Esophagus squamous epithelium (tissue), 5 donors: ENCODE measurements around the gene GTPBP1. TPM values are rescaled to one million over a fixed set of nuclear protein-coding genes. Genes with fewer than 3 reads are reported as not detected.

ENCODE experiments used
- DNase-seq: peaks from one replicate; lab custom pipeline; 2025; lab: John Stamatoyannopoulos, UW
- H3K27ac ChIP-seq, 4 donors: fragments of 200-600 bp; sonication (generic); one replicate each; pipeline ENCODE4 v1.5.1; 2016 to 2019; ENCODE audit warnings: mild to moderate bottlenecking in 1 of 4
- H3K27me3 ChIP-seq, 4 donors: fragments of 200-600 bp; sonication (generic); 1 replicate in 3 of 4; 2 replicates in 1 of 4; pipeline versions ENCODE4 v1.5.1 to v1.6.0; 2017 to 2021; ENCODE audit warnings: antibody characterized with exemption in 1 of 4
- H3K36me3 ChIP-seq, 3 donors: fragments of 200-600 bp; sonication (generic); one replicate each; pipeline ENCODE4 v1.5.1; 2016 to 2019
- H3K4me1 ChIP-seq, 3 donors: fragments of 200-600 bp; sonication (generic); one replicate each; pipeline ENCODE4 v1.5.1; 2017 to 2019
- H3K4me3 ChIP-seq, 4 donors: fragments of 200-600 bp; sonication (generic); 1 replicate in 3 of 4; 2 replicates in 1 of 4; pipeline ENCODE4 v1.5.1; 2016 to 2019; ENCODE audit warnings: mild to moderate bottlenecking in 2 of 4, moderate library complexity in 1 of 4
- H3K9me3 ChIP-seq, 3 donors: fragments of 200-600 bp; sonication (generic); one replicate each; pipeline ENCODE4 v1.5.1; 2016 to 2019
- POLR2A ChIP-seq, 4 donors: fragments of 450-650 bp; IDR thresholded peaks; one replicate each; pipeline ENCODE4 v1.6.1; 2017; ENCODE audit warnings: antibody characterized with exemption in 4 of 4, mild to moderate bottlenecking in 4 of 4, moderate library complexity in 3 of 4
- WGBS, 2 donors: methylation state at CpG; one replicate each; pipeline ENCODE4 v1.1.5; 2018; 5-methylcytosine and 5-hydroxymethylcytosine counted together
- intact Hi-C: fragments of 100-400 bp; cut with DNase I; formaldehyde crosslinking; loops from one replicate; pipeline ENCODE4 v1.15.0; 2022
- total RNA-seq, 4 donors: library from RNA; depleted of rRNA; stranded (reverse); fragments of >200 nt; gene quantifications; one replicate each; pipeline ENCODE4 v1.1.0, GENCODE V29; 2016
- TF ChIP-seq, protein P1 (sequence below), 6 experiments: fragments of 450-650 bp in 4 of 6; fragments of 200-600 bp in 2 of 6; sonication (generic) in 2 of 6; IDR thresholded peaks; one replicate each; pipeline ENCODE4 v1.5.1; 2016 to 2019; ENCODE audit warnings: antibody characterized with exemption in 6 of 6, mild to moderate bottlenecking in 4 of 6, moderate library complexity in 4 of 6
- donor health status: DM: yes; HTN: yes; CAD: no.

The GTPBP1 gene
- total RNA-seq, 4 donors from 2014 or later, result 15.3 to 37.4 (median 32.0) TPM

DNA sequence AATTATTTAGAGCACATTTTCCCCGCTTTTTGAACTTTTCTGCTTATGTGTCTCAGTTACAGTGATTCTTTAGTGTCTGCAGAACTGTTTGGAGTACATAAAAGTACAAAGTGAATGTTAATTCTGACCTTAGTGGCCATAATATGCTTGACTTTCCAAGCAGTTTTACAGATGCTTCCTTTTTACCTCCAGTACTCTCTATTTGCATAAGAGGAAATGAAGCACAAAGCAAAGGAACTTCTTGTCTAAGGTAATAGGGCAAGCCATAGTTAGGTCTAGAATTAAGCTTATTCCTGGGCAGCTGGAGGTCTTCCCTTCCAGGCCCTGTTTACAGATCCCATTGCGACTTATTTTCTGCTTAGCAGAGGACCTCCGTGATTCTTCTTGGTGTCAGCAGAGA is 3.6 kb downstream of the GTPBP1 start:
- no peak for DNase-seq
- H3K9me3 ChIP-seq, result no peaks in the 10 kb centered on the region
- H3K4me1 ChIP-seq, result peaks cover 8 to 75% (median 25%) of the 10 kb centered on the region in 3 donors
- intact Hi-C loops, result loop anchor here (5.0 kb wide), 1 partner anchor 38 kb away; no protein-coding TSS in a partner anchor
- no peak overlapping the region for H3K27ac ChIP-seq
- peaks cover 0 to 36% (median 0%) of the 10 kb centered on the region in 3 donors for H3K36me3 ChIP-seq
- H3K4me3 ChIP-seq, result no peak overlapping the region
- 64 to 80% methylated on average over 3 of the region's 3 CpGs for WGBS, 2 donors
- no peaks in the 10 kb centered on the region for H3K27me3 ChIP-seq
- TF ChIP-seq, protein P1, sequence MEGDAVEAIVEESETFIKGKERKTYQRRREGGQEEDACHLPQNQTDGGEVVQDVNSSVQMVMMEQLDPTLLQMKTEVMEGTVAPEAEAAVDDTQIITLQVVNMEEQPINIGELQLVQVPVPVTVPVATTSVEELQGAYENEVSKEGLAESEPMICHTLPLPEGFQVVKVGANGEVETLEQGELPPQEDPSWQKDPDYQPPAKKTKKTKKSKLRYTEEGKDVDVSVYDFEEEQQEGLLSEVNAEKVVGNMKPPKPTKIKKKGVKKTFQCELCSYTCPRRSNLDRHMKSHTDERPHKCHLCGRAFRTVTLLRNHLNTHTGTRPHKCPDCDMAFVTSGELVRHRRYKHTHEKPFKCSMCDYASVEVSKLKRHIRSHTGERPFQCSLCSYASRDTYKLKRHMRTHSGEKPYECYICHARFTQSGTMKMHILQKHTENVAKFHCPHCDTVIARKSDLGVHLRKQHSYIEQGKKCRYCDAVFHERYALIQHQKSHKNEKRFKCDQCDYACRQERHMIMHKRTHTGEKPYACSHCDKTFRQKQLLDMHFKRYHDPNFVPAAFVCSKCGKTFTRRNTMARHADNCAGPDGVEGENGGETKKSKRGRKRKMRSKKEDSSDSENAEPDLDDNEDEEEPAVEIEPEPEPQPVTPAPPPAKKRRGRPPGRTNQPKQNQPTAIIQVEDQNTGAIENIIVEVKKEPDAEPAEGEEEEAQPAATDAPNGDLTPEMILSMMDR (IDR thresholded peaks at IDR 0.05), result no peak
- no peak for TF ChIP-seq POLR2A (IDR thresholded peaks at IDR 0.05)

DNA sequence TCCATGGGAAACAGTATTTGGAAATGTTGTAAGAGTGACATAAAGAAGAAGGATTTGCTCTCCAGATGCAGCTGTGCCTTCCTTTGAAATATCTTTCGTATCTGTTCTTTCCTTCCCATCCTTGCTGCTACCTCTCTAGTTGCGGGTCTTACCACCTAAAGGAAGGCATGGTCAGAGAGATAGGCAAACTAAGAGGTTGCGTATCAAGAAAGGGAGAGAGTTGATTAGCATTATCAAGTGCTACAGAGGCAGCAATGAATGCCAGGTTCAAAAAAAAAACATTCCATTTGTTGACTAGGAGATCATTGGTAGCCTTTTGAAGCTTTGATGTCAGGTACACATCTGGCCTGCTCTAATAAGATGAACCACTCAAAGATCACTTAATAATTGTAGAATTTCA is 4.6 kb downstream of the GTPBP1 start:
- no peak for TF ChIP-seq POLR2A (IDR thresholded peaks at IDR 0.05)
- TF ChIP-seq, protein P1 (IDR thresholded peaks at IDR 0.05), result no peak
- no peak overlapping the region for H3K27ac ChIP-seq
- DNase-seq, result no peak
- intact Hi-C loops, result no loop called here
- peaks cover 0 to 76% (median 21%) of the 10 kb centered on the region in 3 donors for H3K4me1 ChIP-seq
- no peaks in the 10 kb centered on the region for H3K27me3 ChIP-seq
- no peak overlapping the region for H3K4me3 ChIP-seq
- peaks cover 0 to 39% (median 0%) of the 10 kb centered on the region in 3 donors for H3K36me3 ChIP-seq
- no peaks in the 10 kb centered on the region for H3K9me3 ChIP-seq
- 93 to 97% methylated on average over 2 to 3 of the region's 3 CpGs for WGBS, 2 donors

DNA sequence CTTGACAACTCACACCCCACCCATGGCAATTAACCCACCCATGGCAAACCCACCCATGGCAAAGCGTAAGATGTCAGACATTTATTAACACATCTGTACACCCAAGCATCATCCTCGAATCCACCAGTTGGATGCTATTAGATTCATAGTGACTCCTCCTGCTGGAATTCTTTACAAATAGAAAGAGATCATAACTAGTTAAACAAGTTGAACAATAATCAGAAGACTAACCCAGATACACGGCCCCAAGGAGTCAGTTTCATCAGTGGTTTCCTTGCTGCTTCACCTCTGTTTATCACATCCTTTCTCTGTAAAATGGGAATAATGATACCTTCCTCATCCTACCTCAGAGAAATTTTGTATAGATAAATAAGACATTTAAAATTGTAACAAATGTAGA is 5.1 kb downstream of the GTPBP1 start:
- H3K9me3 ChIP-seq, result no peaks in the 10 kb centered on the region
- peak overlapping the region in 2 of 4 donors; percentile 27 to 41 for H3K27ac ChIP-seq
- 49 to 61% methylated on average over 3 of the region's 3 CpGs for WGBS, 2 donors
- H3K4me1 ChIP-seq, result peaks cover 0 to 78% (median 21%) of the 10 kb centered on the region in 3 donors
- intact Hi-C loops, result no loop called here
- TF ChIP-seq, protein P1 (IDR thresholded peaks at IDR 0.05), result no peak
- TF ChIP-seq POLR2A (IDR thresholded peaks at IDR 0.05), result no peak
- no peaks in the 10 kb centered on the region for H3K27me3 ChIP-seq
- H3K4me3 ChIP-seq, result no peak overlapping the region
- peaks cover 0 to 44% (median 0%) of the 10 kb centered on the region in 3 donors for H3K36me3 ChIP-seq
- DNase-seq, result no peak

DNA sequence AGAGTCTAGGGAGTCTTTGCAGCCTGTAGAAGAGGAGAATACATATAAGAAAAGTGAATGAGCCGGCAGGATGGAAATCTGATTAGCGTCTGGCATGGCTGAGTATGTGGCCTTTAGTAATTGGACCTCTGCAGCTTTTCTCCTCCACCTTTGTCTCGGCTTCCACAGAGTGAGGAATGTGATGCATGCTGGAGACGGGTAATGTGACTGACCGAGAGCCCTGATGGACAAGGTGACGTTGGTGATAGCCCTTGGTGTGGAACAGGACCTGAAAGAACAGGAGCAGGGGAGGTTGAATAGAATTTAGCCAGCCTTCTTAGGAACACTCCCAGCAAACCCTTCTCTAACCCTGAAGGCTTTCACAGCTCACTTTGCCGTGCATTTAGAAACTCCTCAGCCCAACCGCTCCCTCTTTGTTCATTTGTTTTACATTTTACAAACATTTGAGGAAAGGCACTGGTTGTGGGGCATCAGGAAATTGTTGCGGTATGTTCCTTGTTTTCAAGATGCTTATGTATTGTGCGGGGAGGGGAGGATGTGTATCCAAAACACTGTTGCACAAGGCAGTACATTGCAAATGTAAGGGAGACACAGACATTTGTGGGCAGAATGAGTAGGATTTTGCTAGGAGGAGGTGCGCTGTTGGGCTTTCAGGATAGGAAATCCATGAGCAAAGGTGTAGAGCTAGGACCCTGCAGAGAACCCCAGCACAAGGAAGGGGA is 6.9 kb downstream of the GTPBP1 start:
- Histone ChIP-seq H3K9me3 (no peaks in the 10 kb centered on the region), H3K4me3 (no peak overlapping the region), H3K27me3 (no peaks in the 10 kb centered on the region), H3K4me1 (peaks cover 0 to 81% (median 25%) of the 10 kb centered on the region in 3 donors), H3K27ac (no peak overlapping the region), H3K36me3 (peaks cover 0 to 62% (median 12%) of the 10 kb centered on the region in 3 donors)
- WGBS, 2 donors, result 83 to 84% methylated on average over 11 of the region's 11 CpGs
- intact Hi-C loops, result no loop called here
- no peak for TF ChIP-seq POLR2A (IDR thresholded peaks at IDR 0.05)
- TF ChIP-seq, protein P1 (IDR thresholded peaks at IDR 0.05), result no peak
- no peak for DNase-seq

DNA sequence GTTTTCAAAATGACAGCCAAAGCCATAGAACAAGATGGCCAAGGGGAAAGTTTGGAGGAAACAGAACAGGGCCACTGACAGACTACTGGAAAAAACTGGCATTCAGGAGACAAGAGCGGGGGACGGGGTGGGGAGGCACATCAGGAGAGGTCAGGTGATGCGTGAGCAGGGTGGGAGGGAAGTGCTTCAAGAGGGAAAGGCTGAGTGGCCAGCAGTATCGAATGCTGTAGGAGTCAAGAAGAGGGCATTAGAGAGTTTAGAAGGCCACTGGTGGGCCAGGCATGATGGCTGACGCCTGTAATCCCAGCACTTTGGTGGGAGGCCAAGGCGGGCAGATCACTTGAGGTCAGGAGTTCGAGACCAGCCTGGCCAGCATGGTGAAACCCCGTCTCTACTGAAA is 8.2 kb downstream of the GTPBP1 start:
- Histone ChIP-seq H3K36me3 (peaks cover 0 to 66% (median 12%) of the 10 kb centered on the region in 3 donors), H3K4me3 (no peak overlapping the region), H3K27me3 (no peaks in the 10 kb centered on the region), H3K4me1 (peaks cover 4 to 81% (median 27%) of the 10 kb centered on the region in 3 donors), H3K27ac (no peak overlapping the region), H3K9me3 (no peaks in the 10 kb centered on the region)
- TF ChIP-seq, protein P1 (IDR thresholded peaks at IDR 0.05), result no peak
- no peak for TF ChIP-seq POLR2A (IDR thresholded peaks at IDR 0.05)
- intact Hi-C loops, result no loop called here
- 88 to 92% methylated on average over 7 to 8 of the region's 8 CpGs for WGBS, 2 donors
- no peak for DNase-seq
